Measurements from ENCODE around the gene FGGY.
A peak's percentile ranks its signal among the peaks of the same experiment; 100 is the strongest.
"Not testable (repeated sequence)": the region's sequence is repeated elsewhere in the genome, so short reads cannot be mapped to it uniquely, and the experiment has no call there.

The FGGY gene, protein sequence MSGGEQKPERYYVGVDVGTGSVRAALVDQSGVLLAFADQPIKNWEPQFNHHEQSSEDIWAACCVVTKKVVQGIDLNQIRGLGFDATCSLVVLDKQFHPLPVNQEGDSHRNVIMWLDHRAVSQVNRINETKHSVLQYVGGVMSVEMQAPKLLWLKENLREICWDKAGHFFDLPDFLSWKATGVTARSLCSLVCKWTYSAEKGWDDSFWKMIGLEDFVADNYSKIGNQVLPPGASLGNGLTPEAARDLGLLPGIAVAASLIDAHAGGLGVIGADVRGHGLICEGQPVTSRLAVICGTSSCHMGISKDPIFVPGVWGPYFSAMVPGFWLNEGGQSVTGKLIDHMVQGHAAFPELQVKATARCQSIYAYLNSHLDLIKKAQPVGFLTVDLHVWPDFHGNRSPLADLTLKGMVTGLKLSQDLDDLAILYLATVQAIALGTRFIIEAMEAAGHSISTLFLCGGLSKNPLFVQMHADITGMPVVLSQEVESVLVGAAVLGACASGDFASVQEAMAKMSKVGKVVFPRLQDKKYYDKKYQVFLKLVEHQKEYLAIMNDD

DNA sequence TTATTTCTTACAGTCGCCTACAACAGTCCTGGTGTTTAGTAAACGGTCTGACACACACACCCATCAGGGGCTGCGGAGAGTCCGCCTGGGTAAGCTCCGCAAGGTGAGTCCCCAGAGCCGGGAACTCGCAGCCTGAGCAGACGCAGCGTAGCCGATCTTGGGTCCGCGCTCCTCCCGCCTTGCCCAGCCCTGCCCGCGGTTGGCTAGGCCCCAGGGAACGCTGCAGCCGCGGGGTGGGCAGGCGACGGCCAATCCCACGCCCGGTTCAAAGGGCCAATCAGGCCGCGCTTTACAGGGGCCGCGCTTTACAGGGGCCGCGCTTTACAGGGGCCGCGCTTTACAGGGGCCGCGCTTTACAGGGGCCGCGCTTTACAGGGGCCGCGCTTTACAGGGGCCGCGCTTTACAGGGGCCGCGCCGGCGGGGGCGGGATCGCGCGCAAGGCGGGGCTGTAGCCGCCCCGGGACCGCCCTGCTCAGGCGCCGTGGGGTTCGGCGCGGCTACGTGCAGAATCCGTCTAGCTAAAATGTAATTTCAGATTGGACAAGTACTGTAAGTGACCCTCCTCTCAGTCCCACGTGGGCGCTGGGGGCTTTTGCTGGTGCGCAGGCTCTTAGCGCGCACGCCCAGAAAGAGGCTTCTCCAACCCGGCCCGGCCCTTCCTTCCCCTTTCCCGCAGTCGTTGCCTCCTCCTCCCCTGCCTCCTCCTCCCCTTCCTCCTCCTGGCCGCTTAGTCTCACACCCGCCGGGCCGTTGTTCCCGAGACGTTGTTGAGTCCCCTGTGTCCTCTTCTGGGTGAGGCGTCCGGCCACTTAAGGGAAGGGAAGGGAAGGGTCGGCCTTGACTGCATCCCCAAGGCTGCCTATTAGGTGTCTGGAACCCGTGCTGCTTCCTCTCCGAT is at the start of gene FGGY:
Gene FGGY (plus strand): TSS at position 737 of the 899 bp plus-strand sequence. CDS start 24,456 bp downstream, outside the sequence.
- DNase-seq: peak; percentile 85 to 97

DNA sequence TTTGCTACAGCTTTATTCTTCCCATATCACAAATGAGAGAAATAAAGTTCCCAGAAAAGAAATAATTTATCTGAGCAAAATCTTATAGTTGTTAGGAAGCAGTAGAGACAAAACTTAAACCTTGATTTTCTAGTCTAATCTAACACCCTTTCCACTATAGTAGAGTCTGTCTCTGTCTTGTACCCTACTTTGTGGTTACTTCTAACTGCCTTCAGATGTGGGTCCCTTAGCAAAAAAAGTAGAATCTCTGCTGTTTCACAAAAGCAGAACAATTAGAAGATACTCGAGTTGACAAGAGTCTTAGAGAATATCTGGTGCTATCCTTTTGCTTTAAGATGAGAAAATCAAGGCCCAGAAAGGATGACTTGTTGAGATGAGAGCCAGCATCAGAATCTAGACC is 48.1 kb upstream of the FGGY start:
- DNase-seq: no peak

DNA sequence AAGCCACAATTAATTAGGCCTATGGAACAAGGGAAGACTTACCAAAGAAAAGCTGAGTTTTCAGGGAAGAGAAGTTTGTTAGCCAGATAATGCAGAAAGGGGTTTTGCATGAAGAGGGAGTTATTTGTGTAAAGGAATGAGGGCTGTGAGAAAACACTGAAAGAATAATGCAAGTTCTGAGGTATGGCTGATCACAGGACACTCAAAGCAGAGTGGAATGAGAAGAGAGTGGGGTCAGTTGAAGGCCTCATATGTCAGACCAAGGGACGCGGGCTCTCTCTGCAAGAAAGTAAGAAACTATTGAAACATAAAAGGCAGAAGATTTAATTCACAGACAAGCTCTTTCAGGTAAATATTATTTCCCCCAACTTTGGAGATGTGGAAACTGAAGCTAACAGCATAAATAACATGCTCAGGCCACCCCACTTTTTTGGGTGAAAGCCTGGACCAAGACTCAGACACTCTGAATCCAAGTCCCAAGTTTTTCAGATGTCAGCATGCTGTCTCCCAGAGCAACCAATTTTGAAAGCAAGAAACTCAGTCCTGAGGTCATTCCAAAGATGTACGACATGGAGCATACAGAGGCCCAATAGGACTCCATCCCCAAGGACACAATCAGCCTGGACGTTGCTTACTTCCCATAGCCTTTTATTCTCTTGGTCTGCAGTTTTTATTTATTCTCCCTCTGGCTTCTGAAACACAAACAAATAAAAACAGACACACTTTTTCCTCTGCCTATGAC is 47.3 kb upstream of the FGGY start:
- peak; percentile 9 to 32 for DNase-seq

DNA sequence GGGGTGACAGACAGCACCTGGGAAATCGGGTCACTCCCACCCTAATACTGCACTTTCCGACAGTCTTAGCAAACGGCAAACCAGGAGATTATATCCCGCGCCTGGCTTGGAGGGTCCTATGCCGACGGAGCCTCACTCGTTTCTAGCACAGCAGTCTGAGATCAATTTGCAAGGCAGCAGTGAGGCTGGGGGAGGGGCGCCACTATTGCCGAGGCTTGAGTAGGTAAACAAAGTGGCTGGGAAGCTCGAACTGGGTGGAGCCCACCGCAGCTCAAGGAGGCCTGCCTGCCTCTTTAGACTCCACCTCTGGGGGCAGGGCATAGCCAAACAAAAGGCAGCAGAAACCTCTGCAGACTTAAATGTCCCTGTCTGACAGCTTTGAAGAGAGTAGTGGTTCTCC is 45.8 kb upstream of the FGGY start:
- DNase-seq: not testable (repeated sequence)

DNA sequence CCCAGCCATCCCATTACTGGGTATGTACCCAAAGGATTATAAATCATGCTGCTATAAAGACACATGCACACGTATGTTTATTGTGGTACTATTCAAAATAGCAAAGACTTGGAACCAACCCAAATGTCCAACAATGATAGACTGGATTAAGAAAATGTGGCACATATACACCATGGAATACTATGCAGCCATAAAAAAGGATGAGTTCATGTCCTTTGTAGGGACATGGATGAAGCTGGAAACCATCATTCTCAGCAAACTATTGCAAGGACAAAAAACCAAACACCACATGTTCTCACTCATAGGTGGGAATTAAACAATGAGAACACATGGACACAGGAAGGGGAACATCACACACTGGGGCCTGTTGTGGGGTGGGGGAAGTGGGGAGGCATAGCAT is 40.5 kb upstream of the FGGY start:
- DNase-seq: not testable (repeated sequence)

DNA sequence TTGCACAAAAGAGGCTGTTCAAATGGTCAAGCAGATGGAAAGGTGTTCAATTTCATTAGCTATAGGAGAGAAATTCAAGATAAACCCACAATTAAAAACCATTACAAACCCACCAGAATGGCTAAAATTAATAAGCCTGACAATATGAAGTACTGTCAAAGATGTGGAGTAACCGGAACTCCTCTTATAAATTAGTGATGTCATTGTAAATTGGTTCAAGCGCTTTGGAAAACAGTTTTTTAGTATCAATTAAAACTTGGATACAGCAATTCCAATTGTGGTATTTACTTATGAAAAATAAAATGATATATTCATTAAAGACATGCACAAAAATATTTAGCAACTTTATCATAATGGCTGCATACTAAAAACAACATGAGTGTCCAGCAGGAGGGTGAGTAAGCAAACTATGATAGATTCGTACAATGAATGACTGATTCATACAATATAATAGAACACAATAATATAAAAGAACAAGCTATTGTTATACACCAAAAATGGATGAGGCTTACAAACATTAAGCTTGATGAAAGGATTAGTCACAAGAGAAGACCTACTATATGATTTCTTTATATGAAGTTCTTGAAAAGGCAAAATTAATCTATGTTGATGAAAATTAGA is 38.4 kb upstream of the FGGY start:
- no peak for DNase-seq

DNA sequence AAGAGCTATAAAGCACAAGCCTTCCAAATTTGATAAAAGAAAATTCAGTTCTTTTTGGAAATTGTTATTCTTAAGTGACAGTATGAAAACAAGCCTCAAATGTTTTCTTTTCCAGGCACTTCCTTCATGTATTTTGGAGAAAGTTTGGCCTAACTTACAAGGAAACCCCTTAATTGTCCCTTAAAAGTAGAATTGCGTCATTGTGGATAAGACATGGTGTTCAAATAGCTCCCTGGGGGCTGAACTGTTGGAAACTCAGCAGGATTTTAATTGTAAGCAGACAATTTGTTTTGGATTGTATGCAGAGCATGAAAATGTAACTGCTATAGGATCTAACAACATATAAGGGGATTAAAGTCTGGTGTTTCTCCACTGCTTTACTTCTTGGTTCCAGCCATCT is 35.4 kb upstream of the FGGY start:
- DNase-seq: no peak

DNA sequence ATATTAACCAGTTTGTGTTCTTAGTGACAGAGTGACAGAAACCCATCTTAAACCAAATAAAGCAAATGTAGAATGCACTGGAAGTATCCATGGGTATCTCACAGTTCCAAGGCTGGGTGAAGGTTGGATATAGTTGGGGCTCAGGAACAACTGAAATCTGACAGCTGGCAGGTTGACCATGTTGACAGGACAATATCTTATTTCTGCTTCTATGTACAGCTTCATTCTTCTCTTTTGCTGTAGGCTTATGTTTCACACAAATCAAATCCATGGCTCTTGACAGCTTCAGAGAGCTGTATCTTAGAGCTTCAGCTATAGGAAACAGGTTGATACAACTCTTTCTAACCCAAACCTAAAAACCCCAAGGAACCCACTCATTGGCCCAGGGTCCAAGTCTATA is 34.3 kb upstream of the FGGY start:
- DNase-seq: no peak

DNA sequence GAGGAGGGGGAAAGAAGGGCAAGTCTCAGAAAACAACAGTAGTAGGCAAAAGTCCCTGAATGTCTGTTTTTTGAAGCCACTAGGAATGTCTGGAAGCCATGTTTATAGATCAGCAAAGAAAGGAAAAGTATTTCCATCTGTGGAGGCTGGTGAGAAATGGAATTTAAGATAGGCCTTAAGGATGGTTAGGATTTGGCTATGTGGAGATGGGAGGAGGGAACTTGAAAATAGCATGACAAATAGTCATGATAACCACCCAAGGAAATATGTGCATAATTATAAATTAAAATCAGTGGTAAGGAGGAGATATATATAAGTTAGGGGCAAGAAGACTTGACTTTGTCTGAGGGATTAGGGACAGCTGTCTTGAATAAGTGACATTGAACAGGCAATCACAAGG is 33.8 kb upstream of the FGGY start:
- DNase-seq: no peak

DNA sequence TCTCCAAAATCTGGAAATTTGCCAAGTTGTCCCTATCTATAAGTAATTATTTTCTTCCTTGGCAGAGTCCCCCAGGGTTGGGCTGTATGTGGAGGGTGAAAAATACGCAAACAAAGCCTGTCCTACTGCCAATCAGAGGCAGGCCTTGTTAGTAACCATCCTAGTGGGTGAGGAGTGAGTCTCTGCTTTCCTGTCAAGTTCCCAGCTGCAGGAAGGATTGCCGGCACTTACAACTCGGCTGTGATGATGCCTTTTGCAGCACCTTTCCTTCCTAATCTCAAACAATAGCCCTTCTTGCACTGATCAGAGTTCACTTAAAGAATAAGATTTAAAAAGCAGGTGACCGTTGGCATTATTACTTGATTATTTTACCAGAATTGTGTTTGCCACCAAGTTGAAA is 31.3 kb upstream of the FGGY start:
- no peak for DNase-seq

DNA sequence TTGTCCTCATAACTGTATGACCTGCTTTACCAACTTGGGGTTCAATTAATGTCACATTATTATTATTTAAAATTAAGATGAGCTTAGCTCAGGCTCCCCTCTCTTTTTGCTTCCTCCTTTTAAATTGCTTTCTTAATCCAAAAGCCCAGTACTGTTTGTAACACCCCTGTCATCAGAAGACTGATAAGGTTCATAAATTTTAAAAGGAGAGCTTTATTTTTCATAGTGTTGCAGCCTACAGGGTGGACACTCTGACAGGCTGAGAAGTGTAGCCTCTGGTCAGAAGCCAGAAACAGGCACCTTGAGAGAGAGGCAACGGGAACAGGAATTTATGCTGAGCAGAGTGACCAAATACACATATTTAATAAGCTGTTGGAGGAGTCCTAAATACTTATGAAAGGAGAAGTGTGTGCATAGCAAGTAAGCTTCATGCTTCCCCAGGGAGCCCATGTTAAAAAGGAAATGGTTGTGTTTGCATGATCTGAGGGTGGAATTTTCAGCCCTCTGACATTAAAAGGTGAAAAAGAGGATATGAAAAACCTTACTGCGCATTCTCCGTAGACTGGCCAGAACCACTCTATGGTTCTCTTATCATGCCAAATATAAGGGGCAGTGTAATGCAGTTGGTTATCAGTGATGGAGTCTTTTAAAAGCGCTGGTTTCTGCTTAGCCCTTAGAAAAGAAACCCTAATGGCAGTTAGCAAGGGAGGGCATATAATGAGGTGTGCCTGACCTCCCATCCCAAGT is 30.5 kb upstream of the FGGY start:
- DNase-seq: no peak

DNA sequence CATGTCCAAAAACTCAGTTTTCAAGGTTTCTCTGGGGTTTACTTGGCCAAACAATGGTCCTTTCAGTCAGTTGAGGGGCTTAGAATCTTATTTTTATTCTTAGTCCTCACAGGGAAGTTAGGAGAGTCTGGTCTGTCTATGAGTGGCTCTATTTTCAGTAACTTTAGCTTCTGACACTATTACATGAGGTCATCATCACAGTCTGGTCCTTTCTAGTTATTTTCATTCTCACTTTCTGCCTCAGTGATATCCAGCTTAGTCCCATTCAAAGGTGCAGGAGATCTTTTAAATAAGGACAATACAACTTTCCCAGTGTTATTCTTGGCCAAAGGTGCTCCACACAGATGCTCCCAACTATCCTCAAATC is 30.0 kb upstream of the FGGY start:
- DNase-seq: no peak

DNA sequence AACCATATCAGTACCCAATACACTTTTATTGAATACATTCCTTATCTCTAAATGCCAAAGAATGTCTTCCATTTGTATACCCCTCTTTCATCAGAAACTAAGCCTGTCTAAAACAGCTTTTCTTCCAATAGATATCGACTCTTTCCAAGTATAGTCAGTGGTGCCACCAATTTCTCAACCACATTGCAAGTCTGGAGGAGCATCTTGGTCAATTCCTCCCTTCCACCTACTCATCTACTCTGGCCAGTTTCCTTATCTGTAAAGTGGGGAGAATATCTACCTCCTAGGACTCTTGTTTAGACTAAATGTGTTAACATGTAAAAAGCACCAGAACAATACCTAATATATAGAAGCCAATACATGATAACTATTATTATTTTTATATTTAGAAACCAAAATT is 28.5 kb upstream of the FGGY start:
- DNase-seq: no peak

DNA sequence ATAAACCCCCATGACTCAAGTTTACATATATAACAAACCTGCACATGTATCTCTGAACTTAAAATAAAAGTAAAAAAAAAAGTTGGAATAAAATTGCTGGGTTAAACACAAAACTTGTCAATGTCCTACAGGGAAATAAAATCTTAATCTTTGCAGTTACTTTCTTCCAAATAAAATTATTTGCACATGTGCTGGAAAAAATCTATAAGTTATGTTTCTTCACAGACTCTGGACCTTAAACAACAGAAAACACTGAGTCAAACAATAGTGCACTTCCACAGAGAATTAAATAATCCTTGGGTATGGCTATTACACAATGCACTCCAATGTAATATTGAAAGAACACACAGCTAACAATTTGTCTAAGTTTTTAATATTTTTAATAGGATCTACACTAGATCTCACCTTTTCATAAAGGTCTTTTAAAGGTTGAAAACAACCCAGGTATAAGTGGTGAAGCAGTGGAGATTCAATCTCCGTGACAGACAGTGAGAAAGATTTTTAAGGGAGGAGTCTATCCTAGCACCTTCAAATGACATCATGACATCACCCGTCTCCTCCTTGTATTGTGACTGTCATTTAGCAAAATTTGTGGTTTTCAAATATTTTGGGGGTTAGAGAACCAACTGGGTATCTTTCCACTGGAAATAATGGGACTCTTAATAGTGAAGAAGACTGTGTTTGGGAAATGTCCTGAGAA is 25.2 kb upstream of the FGGY start:
- DNase-seq: no peak

DNA sequence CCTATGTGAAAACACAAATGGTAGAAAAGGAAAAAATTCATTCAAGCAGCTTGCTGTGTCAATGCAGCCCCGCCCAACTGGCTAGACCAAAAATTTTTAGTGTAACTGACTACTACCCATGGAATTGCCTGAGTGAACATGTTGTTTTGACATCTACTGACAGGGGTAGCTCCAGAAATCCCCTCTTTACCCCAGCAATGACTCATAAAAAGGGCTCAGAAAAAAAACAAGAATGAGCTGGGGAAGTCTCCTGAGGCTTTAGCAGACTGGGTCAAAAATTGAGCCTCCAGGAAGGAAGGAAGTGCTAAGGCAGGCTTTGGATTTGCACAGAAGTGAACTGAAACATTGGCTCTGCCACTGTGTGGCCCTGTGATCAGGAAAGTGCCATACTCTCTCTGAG is 24.4 kb upstream of the FGGY start:
- DNase-seq: no peak

DNA sequence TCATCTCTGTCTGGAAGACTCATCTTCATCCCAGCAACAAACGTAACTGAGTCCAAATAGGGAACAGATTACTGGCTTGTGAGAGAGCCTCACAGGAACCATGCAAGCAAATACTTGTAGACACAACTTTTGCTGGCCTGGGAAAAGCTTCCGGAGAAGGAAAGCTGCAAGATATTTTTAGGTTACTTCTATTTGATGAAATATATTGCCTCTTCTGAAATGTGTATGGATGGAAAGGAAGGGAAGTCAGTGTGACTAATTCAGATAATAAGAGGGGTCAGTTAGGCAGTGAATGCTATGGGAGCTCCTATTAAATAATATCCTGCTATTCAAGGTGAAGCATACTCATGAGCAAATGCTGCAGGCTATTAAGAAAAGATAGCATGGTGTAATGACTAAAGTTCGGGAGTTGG is 20.4 kb upstream of the FGGY start:
- no peak for DNase-seq

DNA sequence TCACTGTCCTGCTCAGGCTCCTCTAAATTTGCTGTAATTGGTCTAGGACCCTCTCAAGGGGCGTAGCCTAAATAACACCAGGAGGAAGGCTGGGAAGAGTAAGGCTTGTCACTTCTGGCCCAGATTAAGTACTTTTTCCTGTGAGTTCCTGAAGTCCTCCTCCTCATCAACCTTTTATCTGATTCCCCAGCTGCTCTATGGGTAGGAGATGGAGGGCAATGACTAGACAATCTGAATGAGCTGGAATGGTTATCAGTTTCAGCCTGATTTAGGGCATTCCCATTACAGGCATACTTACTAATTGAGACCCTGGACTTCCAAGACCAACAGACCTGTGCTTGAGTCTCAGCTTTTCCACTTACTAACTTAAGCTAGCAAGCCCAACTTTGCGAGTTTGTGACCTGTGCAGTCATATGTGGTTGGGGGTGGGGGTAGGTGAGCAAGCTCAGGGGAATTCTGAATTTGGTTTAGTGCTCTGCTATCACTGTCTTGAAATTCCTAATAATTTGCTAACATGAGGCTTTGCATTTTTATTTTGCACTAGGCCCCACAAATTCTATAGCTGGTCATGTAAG is 18.0 kb upstream of the FGGY start:
- no peak for DNase-seq

DNA sequence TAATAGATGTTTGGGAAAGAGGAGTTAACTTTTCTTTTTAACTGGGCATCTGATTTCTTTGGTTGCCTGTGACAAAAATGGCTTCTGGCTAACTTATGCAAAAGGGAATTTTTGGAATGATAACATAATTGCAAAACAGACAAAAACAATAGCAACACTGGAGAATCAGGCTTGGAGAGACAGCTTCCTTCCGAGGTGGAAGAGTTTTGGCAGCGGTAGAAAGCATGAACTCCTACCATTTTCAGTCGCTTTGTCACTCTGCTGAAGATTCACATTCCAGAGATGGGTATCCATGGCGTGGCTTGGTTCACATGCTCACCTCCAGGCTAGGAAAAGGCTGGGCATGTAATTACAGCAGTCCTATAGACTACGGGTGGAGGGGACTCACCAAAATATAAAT is 17.2 kb upstream of the FGGY start:
- DNase-seq: no peak

DNA sequence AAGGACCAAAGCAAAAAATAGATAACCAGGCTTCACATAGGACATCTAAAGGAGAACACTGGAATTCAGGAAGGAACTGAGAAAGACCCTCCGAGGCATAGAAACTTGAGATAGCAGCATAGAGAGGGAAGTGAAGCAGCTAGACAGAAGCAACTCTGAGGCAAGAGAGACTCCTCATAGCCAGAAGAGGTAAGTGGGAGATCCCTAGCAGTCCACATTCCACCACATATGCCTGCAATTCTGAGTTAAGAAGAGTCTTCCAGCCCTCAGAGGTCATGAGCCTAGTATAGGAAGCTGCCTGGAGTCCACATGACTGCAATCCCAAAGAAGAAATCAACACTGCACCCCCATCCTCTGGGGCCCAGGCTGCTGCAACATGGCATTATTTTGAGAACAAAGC is 13.9 kb upstream of the FGGY start:
- DNase-seq: no peak

DNA sequence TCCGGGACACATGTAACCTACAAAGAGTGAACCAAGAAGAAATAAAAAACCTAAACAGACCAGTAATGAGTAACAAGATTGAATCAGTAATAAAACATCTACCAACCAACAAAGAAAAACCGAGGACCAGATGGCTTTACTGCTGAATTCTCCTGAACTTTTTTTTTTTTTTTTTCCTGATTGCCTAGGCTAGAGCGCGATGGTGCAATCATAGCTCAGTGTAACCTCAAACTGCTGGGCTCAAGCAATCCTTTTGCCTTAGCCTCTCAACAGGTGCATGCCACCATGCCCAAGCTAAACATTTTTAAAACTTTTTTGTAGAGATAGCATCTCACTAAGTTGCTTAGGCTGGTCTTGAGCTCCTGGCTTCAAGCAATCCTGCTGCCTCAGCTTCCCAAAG is 11.2 kb upstream of the FGGY start:
- no peak for DNase-seq

DNA sequence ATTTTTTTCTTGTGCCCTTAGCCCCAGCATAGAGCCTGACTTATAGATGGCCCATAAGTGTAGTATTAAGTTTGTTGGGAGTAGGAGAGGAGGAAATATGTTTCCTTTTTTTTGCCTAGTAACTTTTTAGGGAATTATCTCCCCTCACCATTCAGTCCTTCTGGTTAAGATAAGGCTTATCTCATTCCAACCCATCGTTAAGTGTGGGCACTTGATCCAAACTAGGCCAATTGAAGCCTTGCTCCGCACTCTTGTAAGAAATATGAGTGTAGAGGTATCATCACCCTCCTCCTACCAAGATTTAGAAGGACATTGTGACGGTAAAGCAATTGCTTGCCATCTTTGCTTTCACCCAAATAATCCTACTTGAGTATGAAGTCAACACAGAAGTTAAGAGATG is 8.8 kb upstream of the FGGY start:
- DNase-seq: no peak

All from hippocampal formation (tissue), 2 donors.